ENCODE results near the gene GDNF.
"Not testable (repeated sequence)": the region's sequence is repeated elsewhere in the genome, so short reads cannot be mapped to it uniquely, and the experiment has no call there.

Gene GDNF

DNA sequence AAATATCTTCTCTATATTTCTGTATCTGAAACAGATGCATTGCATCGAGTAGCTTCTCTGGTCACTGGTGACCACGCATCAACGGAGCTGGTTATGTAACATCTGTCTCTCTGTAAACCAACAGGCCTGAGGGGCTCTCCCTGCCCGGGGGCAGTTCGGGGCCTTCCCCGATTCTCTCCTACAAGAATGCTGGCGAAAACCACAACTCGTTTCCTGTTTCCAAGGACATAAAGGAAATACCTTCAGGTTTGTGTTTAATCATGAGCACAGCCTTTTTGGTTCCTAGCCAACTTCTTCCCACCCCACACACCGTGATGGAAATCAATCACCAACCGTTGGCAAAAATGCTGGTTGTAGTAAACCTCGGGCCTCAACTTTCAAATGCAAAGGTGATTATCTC, 25.1 kb downstream of the GDNF start:
- no peak for DNase-seq

DNA sequence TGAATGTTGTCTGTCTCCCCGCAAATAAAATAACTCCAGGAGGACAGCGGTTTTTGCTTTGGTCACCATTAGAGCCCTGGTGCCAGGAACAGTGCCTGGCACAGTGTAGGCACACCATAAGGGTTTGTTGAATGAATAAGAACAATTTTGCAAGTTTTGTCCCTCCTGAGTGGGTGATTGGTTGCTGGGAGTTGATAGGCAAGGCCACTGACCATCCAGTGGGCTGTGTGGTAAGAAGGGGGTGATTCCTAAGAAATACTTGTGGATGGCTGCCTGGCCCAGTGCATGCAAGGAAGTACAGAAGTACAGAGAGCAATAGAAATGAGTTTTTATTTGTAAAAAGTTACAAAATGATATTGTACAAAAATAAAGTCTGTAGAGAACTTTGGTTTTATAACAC, 27.5 kb downstream of the GDNF start:
- no peak for DNase-seq

DNA sequence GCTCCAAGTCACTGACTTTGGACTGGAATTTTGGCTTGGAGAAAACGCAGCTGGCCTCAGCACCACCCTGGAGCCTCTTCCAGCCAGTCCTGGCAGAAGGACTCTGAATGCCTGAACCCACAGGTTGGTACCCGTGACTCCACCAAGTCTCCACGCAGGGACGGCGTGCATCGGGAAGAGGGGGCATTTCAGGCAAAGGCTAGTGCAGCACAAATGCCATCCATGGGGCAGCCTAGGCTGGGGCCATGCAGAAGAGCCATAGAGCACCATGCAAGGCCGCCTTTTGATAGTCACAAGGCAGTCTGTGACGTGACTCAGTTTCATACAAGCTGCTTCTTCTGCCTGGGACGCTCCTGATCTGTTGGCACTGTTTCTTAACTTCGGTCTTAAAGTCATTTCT, 28.0 kb downstream of the GDNF start:
- no peak for DNase-seq

DNA sequence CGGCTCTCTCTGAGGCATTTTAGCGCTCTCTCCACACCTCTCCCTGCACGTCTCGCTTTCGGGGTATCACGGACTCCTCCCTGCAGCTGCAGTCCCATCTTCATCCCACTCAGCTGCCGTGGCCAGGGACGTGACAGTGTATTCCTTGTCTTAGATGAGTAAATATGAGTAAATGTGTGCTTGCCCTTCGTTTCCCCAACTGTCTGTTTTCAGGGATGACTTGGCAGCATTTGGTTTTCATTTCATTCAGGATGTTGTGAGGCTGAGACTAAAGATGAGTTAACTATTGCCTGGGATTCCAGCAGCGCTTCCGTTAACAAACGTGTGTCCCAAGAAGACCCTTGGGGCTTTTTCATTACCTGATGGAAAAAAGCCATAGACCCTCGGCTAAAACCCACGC, 29.5 kb downstream of the GDNF start:
- DNase-seq, result no peak

DNA sequence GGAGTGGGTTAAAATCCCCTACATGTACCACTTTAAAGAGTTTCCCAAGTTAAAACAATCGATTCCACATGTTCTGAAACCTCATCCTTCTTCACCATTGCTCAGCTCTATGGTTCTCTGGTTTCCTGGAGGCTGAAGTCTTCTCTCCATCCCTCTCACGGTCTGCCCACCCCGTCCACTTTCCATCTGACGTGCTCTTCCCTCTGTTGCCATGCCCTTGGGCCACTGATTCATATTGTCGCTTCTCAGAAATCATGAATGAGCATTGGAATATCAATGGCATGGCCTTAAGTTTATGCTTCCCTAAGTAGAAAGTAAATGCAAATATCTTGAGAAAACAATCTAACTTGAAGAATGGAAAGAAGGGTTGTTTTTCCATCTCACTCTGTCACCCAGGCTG, 30.9 kb downstream of the GDNF start:
- no peak for DNase-seq

DNA sequence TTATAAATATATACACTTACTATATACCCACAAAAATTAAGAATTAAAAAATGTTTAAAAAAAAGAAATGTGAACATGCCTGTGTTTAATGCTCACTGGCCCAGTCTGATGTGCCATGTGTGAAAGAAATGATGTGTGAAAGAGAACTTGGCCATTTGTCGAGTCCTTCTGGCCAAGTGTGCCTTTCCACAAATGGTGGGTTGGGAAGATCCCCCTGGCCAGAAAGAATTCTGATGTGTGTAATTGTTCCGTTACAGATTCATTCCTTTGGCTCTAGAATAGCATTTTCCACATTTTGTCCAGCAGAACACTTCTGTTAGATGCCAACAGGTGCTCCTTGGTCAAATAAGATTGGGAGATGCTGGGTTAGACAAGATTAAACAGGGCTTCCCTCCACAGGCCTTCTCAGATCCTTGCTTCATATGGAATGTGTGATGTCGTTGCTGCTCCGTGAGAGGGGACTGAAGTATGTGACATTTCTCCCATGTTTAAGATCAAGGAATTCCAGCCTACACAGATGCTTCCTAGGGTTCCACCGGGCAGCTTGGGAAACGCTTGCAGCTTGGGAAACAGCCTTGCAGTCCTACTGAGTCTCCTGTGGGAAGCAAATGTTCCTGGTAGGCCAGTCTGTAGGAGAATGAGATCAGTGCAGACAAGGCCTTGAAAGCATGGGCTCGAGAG, 32.1 kb downstream of the GDNF start:
- no peak for DNase-seq

DNA sequence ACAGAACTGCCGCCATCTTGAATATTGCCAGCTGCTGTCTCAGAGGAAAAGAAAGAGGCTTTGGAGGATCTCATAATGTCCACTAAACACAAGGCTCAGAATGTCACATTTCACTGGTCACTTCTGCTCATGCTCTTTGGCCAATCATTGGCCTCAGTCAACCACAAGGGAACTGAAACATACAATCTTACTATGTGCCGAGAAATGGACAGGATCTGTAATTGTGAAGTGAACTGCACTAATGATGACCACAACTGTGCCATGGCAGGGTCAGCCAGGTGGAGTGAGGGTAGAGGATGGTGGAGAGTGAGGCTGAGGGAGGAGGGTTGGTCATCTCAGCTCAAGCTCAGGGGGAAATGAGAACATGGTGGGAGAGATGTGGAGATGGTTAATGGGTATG, 32.8 kb downstream of the GDNF start:
- no peak for DNase-seq

DNA sequence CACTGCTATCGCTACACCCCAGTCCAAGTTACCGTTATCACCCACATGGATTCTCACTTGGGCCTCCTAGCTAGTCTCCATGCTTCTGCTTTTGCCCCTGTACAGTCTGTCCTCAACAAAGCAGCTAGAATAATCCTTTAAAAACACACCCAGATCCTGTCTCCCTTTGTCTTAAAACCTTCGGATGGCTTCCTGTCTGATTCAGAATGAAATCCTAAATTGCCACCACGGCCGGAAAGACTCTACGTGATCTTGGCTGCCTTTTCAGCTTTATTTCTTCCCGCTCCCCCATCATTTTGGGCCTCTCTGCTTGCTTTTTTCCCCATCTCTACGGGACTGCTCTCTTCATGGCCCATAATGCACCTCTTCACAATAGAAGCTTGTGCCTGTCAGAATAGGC, 33.4 kb downstream of the GDNF start:
- no peak for DNase-seq

DNA sequence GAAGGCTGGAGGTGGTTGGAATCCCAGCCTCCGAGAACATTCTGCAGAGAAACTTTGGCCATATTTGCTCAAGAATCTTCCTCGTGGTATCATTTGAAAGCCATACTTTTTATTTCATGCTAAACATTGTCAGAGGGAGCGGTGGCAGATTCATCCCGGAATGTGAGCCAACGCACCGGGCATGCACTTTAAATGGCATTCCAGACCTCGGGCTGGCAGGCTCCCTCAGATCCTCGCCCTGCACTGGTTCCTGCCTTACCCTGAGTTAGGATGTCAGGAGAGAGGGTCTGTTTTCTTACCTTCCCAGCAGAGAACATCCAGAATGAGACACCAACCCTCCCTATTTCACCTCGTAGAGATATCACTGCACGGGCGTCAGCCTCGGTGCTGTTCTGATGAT, 33.8 kb downstream of the GDNF start:
- no peak for DNase-seq

DNA sequence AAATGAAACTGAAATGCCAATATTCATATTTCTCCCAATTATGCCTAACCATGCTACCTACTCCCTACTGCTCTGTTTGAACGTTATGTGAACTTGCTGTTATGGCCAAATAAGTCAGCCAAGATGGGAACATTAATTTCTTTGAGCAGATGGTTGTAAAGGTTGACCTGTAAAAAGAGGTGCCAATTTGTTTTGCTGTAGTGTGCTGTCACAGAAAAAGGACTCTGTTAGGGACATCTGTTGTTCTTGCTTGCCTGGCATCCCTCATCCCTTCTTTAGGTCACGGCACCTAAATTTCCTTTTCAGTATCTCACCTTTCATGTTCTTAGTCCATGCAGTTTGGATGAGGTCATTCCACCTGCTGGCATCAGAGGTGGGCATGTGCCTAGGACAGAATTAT, 35.4 kb downstream of the GDNF start:
- DNase-seq, result no peak

DNA sequence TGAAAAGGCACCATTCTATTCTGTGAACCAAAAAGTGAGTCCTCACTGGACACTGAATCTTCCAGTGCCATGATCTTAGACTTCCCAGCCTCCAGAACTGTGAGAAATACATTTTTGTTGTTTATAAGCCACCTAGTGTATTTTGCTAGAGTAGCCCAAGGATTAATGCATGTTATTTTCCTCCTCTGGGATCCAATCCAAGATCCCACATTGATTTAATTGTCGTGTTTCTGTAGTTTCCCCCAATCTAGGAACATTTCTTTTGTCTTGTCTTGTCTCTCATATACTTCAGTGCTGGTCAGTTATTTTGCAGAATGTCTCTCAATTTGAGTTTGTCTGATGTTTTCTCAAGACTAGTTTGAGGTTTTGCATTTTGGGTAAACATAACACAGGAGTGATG, 36.4 kb downstream of the GDNF start:
- DNase-seq, result no peak

DNA sequence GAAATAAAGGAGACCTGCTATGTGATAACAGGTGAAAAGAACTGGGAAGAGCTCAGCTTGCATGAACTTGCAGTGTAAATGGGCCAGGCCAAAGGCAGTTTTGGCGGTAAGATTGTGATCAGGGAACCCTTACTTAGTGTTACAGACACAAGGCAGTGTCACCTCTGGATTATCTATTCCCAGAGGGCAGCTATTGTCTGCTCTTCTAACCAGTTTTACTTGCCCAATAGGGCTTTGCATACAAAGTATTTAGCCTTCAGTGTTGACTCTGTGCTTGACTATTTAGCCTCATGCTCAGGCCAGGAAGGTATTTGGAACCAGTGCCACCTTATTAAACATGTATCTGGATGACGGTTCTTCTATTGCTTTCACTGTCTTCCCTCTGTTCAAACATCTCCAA, 38.3 kb downstream of the GDNF start:
- no peak for DNase-seq

DNA sequence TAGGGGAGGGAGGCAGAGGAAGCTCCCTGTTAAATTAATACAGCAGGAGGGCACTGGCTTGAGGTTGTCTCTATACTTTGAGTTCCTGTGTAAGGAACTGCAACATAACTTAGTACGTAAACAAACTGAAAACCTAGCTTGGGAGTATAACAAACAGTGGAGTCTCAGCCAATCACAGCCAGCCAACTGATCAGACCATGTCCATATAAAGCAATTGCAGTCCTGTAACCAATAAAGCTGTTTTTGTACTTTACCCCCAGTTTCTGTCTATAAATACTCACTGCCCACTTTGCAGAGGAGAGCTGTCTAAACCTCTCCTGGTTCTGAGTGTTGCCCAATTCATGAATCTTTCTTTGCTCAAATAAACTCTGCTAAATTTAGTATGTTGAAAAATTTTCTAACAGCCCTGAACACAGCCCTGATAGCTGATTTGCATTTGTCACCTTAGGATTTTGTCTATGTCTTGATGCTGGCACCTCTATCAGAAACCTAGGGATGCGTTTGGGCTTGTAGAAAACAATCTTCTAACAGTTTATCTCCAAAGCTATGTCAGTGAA, 39.9 kb downstream of the GDNF start:
- DNase-seq, result no peak

DNA sequence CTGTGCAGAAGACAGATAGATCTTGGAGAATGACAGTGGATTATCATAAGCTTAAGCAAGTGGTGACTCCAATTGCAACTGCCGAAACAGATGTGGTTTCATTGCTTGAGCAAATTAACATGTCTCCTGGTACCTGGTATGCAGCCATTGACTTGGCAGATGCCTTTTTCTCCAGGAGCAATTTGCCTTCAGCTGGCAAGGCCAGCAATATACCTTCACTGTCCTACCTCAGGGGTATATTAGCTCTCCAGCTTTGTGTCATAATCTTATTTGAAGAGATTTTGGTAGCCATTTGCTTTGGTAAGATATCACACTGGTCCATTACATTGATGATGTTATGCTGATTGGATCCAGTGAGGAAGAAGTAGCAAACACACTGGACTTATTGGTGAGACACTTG, 43.4 kb downstream of the GDNF start:
- not testable (repeated sequence) for DNase-seq

DNA sequence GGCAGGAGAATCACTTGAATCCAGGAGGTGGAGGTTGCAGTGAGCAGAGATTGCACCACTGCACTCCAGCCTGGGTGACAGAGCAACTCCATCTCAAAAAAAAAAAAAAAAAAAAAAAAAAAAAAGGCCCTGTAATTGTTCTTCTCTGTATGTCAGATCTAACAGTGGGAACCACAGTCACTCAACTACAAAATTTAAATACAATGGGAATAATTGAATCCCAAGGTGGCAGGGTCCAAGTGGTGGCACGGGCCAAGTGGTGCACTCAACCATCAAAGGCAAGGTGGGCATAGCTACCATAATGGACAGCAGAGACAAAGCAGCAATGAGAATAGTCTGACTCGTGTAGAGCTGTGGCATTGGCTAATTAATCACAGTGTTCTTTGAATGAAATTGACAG, 44.5 kb downstream of the GDNF start:
- not testable (repeated sequence) for DNase-seq

DNA sequence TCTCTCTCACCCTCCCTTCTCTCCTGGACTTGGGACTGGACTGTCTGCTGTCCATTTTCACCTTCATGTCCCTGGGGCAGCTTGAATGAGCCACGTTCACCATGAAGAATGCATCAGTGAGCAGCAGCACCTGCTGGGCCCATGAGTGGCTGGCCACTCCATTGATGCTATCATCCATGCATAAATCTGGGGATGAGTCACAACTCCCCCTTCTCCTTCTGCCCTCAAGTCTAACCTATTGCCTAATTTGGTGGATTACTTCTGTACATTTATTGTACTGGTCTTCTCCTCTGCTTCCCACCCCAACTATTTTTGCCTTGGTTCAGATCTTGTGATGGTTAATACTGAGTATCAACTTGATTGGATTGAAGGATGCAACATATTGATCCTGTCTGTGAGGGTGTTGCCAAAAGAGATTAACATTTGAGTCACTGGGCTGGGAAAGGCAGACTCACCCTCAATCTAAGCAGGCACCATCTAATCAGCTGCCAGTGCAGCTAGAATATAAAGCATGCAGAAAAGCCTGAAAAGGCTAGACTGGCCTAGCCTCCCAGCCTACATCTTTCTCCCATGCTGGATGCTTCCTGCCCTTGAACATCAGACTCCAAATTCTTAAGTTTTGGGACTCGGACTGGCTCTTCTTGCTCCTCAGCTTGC, 46.7 kb downstream of the GDNF start:
- no peak for DNase-seq

DNA sequence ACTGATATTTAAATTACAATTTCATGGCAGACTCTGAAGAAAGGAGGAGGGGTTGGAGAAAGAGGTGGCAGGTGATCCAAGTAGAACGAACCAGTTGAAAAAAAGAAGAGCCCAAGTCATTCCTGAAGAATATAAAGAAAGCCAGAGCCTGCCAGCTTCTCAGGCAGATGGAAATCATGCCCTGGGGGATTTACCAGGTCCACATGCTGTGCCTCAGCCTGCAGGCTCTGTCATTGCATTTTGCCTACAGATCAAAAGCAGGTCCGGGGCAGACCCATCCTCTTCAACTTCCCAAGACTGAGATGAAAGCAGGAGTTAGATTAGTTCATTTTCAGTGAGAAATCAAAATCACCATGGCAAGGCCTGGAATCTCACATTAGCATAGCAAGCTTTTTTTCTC, 48.5 kb downstream of the GDNF start:
- DNase-seq, result no peak

DNA sequence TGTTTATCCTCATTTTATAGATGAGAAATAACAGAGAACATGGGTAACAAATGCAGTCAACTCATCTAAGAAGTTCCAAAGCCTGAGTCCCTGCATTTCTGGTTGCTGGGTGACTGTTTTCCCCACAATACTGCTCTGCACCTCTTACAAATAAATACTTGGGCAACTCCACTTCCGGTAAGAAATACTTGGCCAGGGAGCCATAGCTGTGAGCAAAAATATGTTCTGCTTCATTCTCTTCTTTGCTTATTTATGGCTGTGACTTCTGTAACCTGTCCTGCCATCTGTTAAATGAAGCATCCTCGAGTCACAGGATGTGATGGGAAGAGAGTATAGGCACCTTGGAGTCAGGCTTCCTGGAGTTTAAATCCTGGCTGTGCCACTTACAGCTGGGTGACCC, 49.9 kb downstream of the GDNF start:
- DNase-seq, result no peak

DNA sequence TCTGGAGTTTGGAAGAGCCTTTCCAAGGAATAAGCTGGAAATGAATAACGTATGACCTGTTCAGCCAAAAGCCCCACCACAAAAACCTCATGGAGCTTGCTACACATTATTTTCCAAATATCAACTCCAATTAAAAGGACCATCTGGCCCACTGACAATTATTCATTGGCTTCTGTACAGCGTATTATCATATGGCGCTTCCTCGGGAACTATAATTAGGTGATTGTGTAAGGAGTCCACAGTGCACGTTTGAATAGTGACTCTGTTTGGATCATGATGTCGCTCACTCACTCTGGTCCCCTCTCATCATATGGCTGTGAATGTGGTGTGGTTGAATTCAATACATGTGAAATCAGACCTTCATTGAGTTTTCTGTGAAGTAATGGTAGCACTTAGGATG, 52.1 kb downstream of the GDNF start:
- no peak for DNase-seq

DNA sequence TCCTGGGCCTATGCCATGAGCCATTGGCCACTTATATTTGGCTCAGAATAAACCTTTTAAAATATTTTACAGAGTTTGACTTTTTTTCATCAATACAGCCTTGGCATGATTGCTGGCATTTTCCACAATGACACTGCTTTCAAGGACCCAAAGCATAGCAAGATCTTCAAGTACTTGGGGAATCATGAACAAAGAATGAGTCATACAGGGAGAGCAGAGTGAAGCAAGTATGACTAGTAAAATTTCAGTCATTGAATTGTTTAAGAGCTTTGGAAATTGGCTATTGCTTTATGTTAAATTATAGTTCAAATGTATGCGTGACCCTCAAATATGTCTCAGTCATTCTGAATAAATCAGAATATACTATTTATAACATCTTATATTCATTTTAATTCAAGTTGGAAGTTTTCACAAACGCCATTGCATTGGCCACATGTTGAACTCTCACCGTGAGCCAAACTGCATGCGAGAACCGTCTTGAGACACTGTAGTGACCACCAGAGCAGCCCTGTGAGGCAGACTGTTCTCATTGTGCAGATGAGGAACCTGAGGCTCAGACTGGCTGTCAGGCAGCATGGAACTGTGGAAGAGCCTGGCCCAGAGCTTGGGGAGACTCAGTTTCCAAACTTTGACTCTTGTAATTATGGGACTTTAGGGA, 52.9 kb downstream of the GDNF start:
- DNase-seq, result no peak

DNA sequence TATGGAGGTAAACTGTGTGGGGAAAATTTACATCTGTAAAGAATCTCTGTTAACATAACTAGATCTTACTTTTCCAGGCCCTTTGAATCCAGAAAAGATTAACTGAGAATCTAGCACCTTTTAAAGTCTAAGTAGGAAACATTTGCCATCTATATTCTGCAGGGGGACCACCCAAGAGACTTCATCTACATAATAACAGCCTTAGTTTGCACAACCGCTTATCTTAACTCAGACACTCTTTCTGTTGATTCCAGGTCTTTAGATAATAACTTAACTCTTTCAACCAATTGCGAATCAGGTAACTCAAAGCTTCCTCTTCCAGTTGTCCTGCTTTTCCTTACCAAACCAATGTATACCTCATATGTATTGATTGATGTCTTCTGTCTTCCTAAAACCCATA, 53.4 kb downstream of the GDNF start:
- no peak for DNase-seq

DNA sequence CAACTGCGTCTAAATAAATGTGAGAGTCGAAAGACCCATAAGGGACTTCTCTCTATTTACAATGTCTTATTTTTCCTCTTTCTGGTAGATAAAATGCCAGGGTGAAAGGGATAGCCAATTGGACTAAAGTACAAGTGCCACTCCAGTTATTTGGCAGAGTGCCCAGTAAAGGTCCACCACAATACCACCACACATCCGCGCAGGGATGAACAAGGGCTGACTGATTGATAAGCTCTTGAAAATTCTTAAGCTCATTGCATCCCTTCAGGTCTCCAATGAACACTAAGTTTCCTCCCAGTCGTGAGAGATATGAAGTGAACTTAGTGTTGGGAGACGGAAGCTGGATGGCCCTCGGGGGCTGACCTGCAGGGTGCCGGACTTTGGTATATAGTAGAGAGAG, 58.4 kb downstream of the GDNF start:
- not testable (repeated sequence) for DNase-seq

DNA sequence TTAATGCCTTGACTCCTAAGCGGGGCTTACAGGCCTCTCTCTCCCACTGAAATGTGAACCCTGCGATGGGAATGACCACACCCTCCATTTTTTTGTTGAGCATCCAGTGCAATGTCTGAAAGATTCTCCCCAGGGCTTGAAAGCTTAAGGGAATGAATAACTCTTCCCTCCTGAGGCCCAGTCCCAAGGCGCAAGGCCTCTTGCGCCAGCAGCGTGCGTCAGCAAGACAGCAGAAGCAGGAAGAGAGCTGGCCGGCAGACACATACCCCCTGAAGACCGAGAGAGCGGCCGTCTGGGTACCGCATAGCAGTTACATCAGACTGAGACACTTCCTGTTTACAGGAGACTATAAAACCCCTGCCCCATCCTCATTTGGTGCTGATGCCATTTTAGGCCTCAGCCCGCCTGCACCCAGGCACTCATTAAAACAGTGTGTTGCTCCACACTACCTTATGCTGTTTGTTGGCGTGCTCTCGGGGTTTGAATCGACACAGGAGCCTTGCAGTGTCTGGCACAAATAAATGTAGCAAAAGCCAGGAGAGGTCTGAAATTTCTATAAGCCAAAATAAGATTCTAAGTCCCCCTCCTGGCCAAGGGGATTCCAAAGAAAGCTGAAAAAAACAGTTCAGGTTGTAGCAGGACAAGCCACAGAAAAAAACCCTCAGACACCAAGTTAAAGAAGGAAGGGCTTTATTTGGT, 62.3 kb downstream of the GDNF start:
- DNase-seq, result no peak

DNA sequence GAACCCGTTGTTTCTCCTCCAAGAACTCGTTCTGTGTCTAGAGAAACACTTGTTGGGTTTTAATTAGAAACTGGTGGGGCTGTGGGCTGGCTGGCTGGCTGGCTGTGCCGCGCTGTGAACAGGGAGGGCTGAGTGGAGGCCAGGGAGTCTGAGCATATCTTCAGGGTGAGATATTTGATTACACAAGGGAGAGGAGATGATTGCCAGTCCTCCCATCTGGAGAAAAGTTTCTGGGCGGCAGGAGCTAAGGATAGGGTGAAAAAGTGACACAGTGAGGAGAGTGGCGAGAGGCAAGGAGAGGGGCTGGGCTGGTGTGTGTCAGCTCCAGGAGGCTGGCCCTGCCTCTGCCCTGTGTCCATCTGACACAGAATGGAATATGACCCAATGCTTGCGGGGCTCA, 63.0 kb downstream of the GDNF start:
- DNase-seq, result no peak
